Measurements from ENCODE around the gene BCAS3.
"Not testable (repeated sequence)": the region's sequence is repeated elsewhere in the genome, so short reads cannot be mapped to it uniquely, and the experiment has no call there.

The BCAS3 gene

GRCh38 chr17:61017317-61018006, 339.8 kb downstream of the BCAS3 start:
- no peak overlapping the region for H3K27ac ChIP-seq
- no peak overlapping the region for H3K4me3 ChIP-seq
- H3K27me3 ChIP-seq: no peaks in the 10 kb centered on the region
- H3K4me1 ChIP-seq: no peaks in the 10 kb centered on the region
- no peak for TF ChIP-seq CTCF (IDR thresholded peaks at IDR 0.05)
- peaks cover 0 to 7% (median 0%) of the 10 kb centered on the region in 3 donors for H3K36me3 ChIP-seq
- DNase-seq: no peak
- H3K9me3 ChIP-seq: no peaks in the 10 kb centered on the region
- intact Hi-C loops (cut with DNase I; ENCODE audit: low total_unique reads): no loop called here

- H3K27ac ChIP-seq: no peak overlapping the region
- intact Hi-C loops (cut with DNase I; ENCODE audit: low total_unique reads): no loop called here
- no peaks in the 10 kb centered on the region for H3K27me3 ChIP-seq
- no peak overlapping the region for H3K4me3 ChIP-seq
- no peaks in the 10 kb centered on the region for H3K4me1 ChIP-seq
- peaks cover 0 to 7% (median 0%) of the 10 kb centered on the region in 3 donors for H3K36me3 ChIP-seq
- TF ChIP-seq CTCF (IDR thresholded peaks at IDR 0.05): no peak
- H3K9me3 ChIP-seq: no peaks in the 10 kb centered on the region
- DNase-seq: no peak
Observed at GRCh38 chr17:61018938-61019337, 341.3 kb downstream of the BCAS3 start.

GRCh38 chr17:61023996-61024395, 346.3 kb downstream of the BCAS3 start:
- H3K27ac ChIP-seq: no peak overlapping the region
- no peak for TF ChIP-seq CTCF (IDR thresholded peaks at IDR 0.05)
- no peaks in the 10 kb centered on the region for H3K36me3 ChIP-seq
- no peaks in the 10 kb centered on the region for H3K4me1 ChIP-seq
- intact Hi-C loops (cut with DNase I; ENCODE audit: low total_unique reads): no loop called here
- no peak overlapping the region for H3K4me3 ChIP-seq
- H3K27me3 ChIP-seq: no peaks in the 10 kb centered on the region
- H3K9me3 ChIP-seq: no peaks in the 10 kb centered on the region
- no peak for DNase-seq

GRCh38 chr17:61026818-61027217, 349.2 kb downstream of the BCAS3 start:
- H3K27ac ChIP-seq: no peak overlapping the region
- H3K4me1 ChIP-seq: no peaks in the 10 kb centered on the region
- H3K9me3 ChIP-seq: no peaks in the 10 kb centered on the region
- H3K36me3 ChIP-seq: no peaks in the 10 kb centered on the region
- no peaks in the 10 kb centered on the region for H3K27me3 ChIP-seq
- no peak for DNase-seq
- intact Hi-C loops (cut with DNase I; ENCODE audit: low total_unique reads): no loop called here
- no peak overlapping the region for H3K4me3 ChIP-seq
- TF ChIP-seq CTCF (IDR thresholded peaks at IDR 0.05): no peak

- no peaks in the 10 kb centered on the region for H3K4me1 ChIP-seq
- intact Hi-C loops (cut with DNase I; ENCODE audit: low total_unique reads): no loop called here
- DNase-seq: no peak
- H3K9me3 ChIP-seq: no peaks in the 10 kb centered on the region
- H3K36me3 ChIP-seq: no peaks in the 10 kb centered on the region
- no peak overlapping the region for H3K4me3 ChIP-seq
- no peak overlapping the region for H3K27ac ChIP-seq
- no peak for TF ChIP-seq CTCF (IDR thresholded peaks at IDR 0.05)
- no peaks in the 10 kb centered on the region for H3K27me3 ChIP-seq
Observed at GRCh38 chr17:61029181-61029580, 351.5 kb downstream of the BCAS3 start.

- Histone ChIP-seq H3K36me3 (peaks cover 0 to 21% (median 10%) of the 10 kb centered on the region in 3 donors), H3K9me3 (no peaks in the 10 kb centered on the region), H3K4me3 (no peak overlapping the region), H3K27ac (no peak overlapping the region), H3K4me1 (no peaks in the 10 kb centered on the region), H3K27me3 (no peaks in the 10 kb centered on the region)
- intact Hi-C loops (cut with DNase I; ENCODE audit: low total_unique reads): no loop called here
- no peak for DNase-seq
- TF ChIP-seq CTCF (IDR thresholded peaks at IDR 0.05): no peak
Observed at GRCh38 chr17:61040666-61041065, 363.0 kb downstream of the BCAS3 start.

GRCh38 chr17:61042348-61042747, 364.7 kb downstream of the BCAS3 start:
- H3K9me3 ChIP-seq; H3K27me3 ChIP-seq; H3K4me1 ChIP-seq; DNase-seq; H3K27ac ChIP-seq; intact Hi-C loops (cut with DNase I; ENCODE audit: low total_unique reads); H3K4me3 ChIP-seq: not testable (repeated sequence)
- peaks cover 0 to 21% (median 10%) of the 10 kb centered on the region in 3 donors for H3K36me3 ChIP-seq

All from tibial artery (tissue), 4 donors.